SKM-1 (cell line): Measurements from ENCODE around the gene FRMD4B.

Experiments
- DNase-seq: peaks from one replicate; lab custom pipeline; 2025; ENCODE audit not compliant: unreplicated experiment; lab: John Stamatoyannopoulos, UW

The FRMD4B gene

GRCh38 chr3:69368129-69368741 lies 17.7 kb downstream of the FRMD4B start:
- DNase-seq, result no peak

- DNase-seq, result no peak
These were observed 18.3 kb downstream of the FRMD4B start for GRCh38 chr3:69367586-69367985.

- DNase-seq, result no peak
These were observed 21.5 kb downstream of the FRMD4B start for GRCh38 chr3:69364354-69364753.

- no peak for DNase-seq
These were observed 25.2 kb downstream of the FRMD4B start for GRCh38 chr3:69360690-69361089.

- no peak for DNase-seq
These were observed 26.0 kb downstream of the FRMD4B start for GRCh38 chr3:69359916-69360315.

GRCh38 chr3:69359339-69359893 lies 26.5 kb downstream of the FRMD4B start:
- no peak for DNase-seq

- no peak for DNase-seq
These were observed 28.7 kb downstream of the FRMD4B start for GRCh38 chr3:69357196-69357595.

GRCh38 chr3:69354948-69355347 lies 30.9 kb downstream of the FRMD4B start:
- no peak for DNase-seq

- DNase-seq, result no peak
These were observed 32.4 kb downstream of the FRMD4B start for GRCh38 chr3:69353503-69353902.

- no peak for DNase-seq
These were observed 32.8 kb downstream of the FRMD4B start for GRCh38 chr3:69353088-69353478.

GRCh38 chr3:69352305-69353087 lies 33.4 kb downstream of the FRMD4B start:
- no peak for DNase-seq

GRCh38 chr3:69343875-69344274 lies 42.0 kb downstream of the FRMD4B start:
- DNase-seq, result no peak

- DNase-seq, result no peak
These were observed 43.8 kb downstream of the FRMD4B start for GRCh38 chr3:69342074-69342473.

- peak; percentile 49 for DNase-seq
These were observed 46.1 kb downstream of the FRMD4B start for GRCh38 chr3:69339760-69340159.

- DNase-seq, result no peak
These were observed 47.0 kb downstream of the FRMD4B start for GRCh38 chr3:69338911-69339310.

GRCh38 chr3:69332934-69333333 lies 53.0 kb downstream of the FRMD4B start:
- no peak for DNase-seq

- no peak for DNase-seq
These were observed 54.9 kb downstream of the FRMD4B start for GRCh38 chr3:69330891-69331400.

- no peak for DNase-seq
These were observed 56.0 kb downstream of the FRMD4B start for GRCh38 chr3:69329892-69330291.

- DNase-seq, result no peak
These were observed 57.0 kb downstream of the FRMD4B start for GRCh38 chr3:69328963-69329302.

- DNase-seq, result no peak
These were observed 57.6 kb downstream of the FRMD4B start for GRCh38 chr3:69328103-69328962.

GRCh38 chr3:69326855-69327300 lies 59.0 kb downstream of the FRMD4B start:
- no peak for DNase-seq
